ENCODE data around the gene ECE1.

- no peak for TF ChIP-seq CTCF (IDR thresholded peaks at IDR 0.05)
- no peak for TF ChIP-seq POLR2A (IDR thresholded peaks at IDR 0.05)
Measured at GRCh38 chr1:21314743-21315396, 24.6 kb upstream of the ECE1 start.
